B cell (primary cell): Measurements from ENCODE around the gene SLC9C1. TPM values are rescaled to one million over a fixed set of nuclear protein-coding genes. Genes with fewer than 3 reads are reported as not detected.

Source experiments
- ATAC-seq: fragments of 200-7000 bp; cut with Tn5 transposase; one replicate; pipeline ENCODE4 v1.10.0; 2021; ENCODE audit warnings: low read depth, mild to moderate bottlenecking, moderate number of reproducible peaks, moderate library complexity
- CTCF ChIA-PET: fragments of 350-600 bp; sonication (Branson Sonifier 250); formaldehyde crosslinking; loops from one replicate; lab custom pipeline; 2021; ENCODE audit warnings: antibody characterized with exemption, inconsistent platforms; lab: Charles Lee
- POLR2A ChIA-PET: fragments of 350-600 bp; sonication (Branson Sonifier 250); formaldehyde crosslinking; loops from one replicate; lab custom pipeline; 2021; ENCODE audit warnings: antibody characterized with exemption; lab: Charles Lee
- DNase-seq: peaks from one replicate; pipeline ENCODE4 v3.0.0; 2013
- H2AFZ ChIP-seq: 2 replicates; pipeline ENCODE4 v1.6.1; 2012; ENCODE audit warnings: mild to moderate bottlenecking, low read depth, low read length; ENCODE audit not compliant: insufficient read depth, poor library complexity, severe bottlenecking
- H3K27ac ChIP-seq, 2 donors: 1 replicate in 1 of 2; 2 replicates in 1 of 2; pipeline ENCODE4 v1.5.1; 2012 to 2013; ENCODE audit warnings: low read length in 2 of 2, mild to moderate bottlenecking in 2 of 2, moderate library complexity in 1 of 2
- H3K27me3 ChIP-seq, 4 experiments: fragments of 200-600 bp in 1 of 4; sonication (generic) in 1 of 4; replicated peaks in 1 of 4; 1 replicate in 2 of 4; 2 replicates in 2 of 4; pipeline versions ENCODE4 v1.6.1 to v1.7.0; 2013 to 2016; ENCODE audit warnings: low read length in 3 of 4, mild to moderate bottlenecking in 2 of 4, mixed read lengths in 1 of 4, moderate library complexity in 1 of 4; ENCODE audit not compliant: insufficient read depth in 4 of 4, control insufficient read depth in 3 of 4; ENCODE audit errors: control extremely low read depth in 1 of 4
- H3K36me3 ChIP-seq, 2 experiments: replicated peaks in 1 of 2; 1 replicate in 1 of 2; 2 replicates in 1 of 2; pipeline versions ENCODE4 v1.6.1 to v1.7.1; 2013; ENCODE audit warnings: low read length in 1 of 2; ENCODE audit not compliant: insufficient read depth in 2 of 2, control insufficient read depth in 1 of 2; ENCODE audit errors: control extremely low read depth in 1 of 2, extremely low read depth in 1 of 2
- H3K4me1 ChIP-seq, 2 donors: fragments of 200-600 bp in 1 of 2; sonication (generic) in 1 of 2; 1 replicate in 1 of 2; 2 replicates in 1 of 2; pipeline versions ENCODE4 v1.5.1 to v1.6.1; 2013 to 2017; ENCODE audit warnings: low read length in 2 of 2; ENCODE audit not compliant: control insufficient read depth in 2 of 2, insufficient read depth in 2 of 2
- H3K4me2 ChIP-seq: replicated peaks from 2 replicates; pipeline ENCODE3; 2012; ENCODE audit warnings: mild to moderate bottlenecking, low read depth, low read length; ENCODE audit not compliant: poor library complexity, severe bottlenecking
- H3K4me3 ChIP-seq, 5 experiments: fragments of 200-600 bp in 1 of 5; sonication (generic) in 1 of 5; 1 replicate in 3 of 5; 2 replicates in 2 of 5; pipeline versions ENCODE4 v1.5.1 to v1.7.0; 2011 to 2016; ENCODE audit warnings: low read length in 4 of 5, mild to moderate bottlenecking in 4 of 5, low read depth in 2 of 5, control low read depth in 1 of 5, moderate library complexity in 1 of 5; ENCODE audit not compliant: insufficient read depth in 1 of 5; ENCODE audit errors: control extremely low read depth in 1 of 5, extremely low read depth in 1 of 5
- H3K79me2 ChIP-seq: fragments of 200-600 bp; sonication (generic); one replicate; pipeline ENCODE4 v1.6.0; 2016; ENCODE audit warnings: low read length; ENCODE audit not compliant: control insufficient read depth, insufficient read depth
- H3K9ac ChIP-seq: fragments of 200-600 bp; sonication (generic); 2 replicates; pipeline ENCODE4 v1.6.1; 2017; ENCODE audit warnings: mild to moderate bottlenecking, low read length, moderate library complexity
- H3K9me3 ChIP-seq, 3 donors: one replicate each; pipeline versions ENCODE4 v1.6.1 to v1.7.1; 2013; ENCODE audit warnings: low read length in 2 of 3; ENCODE audit not compliant: control insufficient read depth in 2 of 3, insufficient read depth in 1 of 3; ENCODE audit errors: control extremely low read depth in 1 of 3
- H4K20me1 ChIP-seq: 2 replicates; pipeline ENCODE4 v1.6.0; 2012; ENCODE audit warnings: mild to moderate bottlenecking, low read length; ENCODE audit not compliant: insufficient read depth, control insufficient read depth, poor library complexity, severe bottlenecking
- H3K27ac Mint-ChIP-seq: one replicate; pipeline ENCODE4 v1.8.0; 2021; ENCODE audit warnings: mixed read lengths
- H3K27me3 Mint-ChIP-seq: one replicate; pipeline ENCODE4 v1.8.0; 2021; ENCODE audit warnings: mixed read lengths
- H3K4me1 Mint-ChIP-seq: one replicate; pipeline ENCODE4 v1.8.0; 2021; ENCODE audit warnings: mixed read lengths
- H3K4me3 Mint-ChIP-seq: one replicate; pipeline ENCODE4 v1.8.0; 2021; ENCODE audit warnings: mixed read lengths
- H3K9me3 Mint-ChIP-seq: one replicate; pipeline ENCODE4 v1.8.0; 2022; ENCODE audit warnings: mixed read lengths; ENCODE audit not compliant: insufficient read depth
- CTCF ChIP-seq: fragments of 200-600 bp; IDR thresholded peaks from one replicate; pipeline ENCODE4 v1.8.0; 2022; ENCODE audit warnings: antibody characterized with exemption, mild to moderate bottlenecking
- EZH2 ChIP-seq: IDR thresholded peaks from 2 replicates; pipeline ENCODE4 v1.6.1; 2012; ENCODE audit warnings: borderline replicate concordance, low read depth, mild to moderate bottlenecking, moderate library complexity, low read length; ENCODE audit not compliant: insufficient read depth, poor library complexity, severe bottlenecking
- WGBS: methylation state at CpG from one replicate; pipeline ENCODE4 v1.1.5; 2013; ENCODE audit warnings: missing lambda C conversion rate; ENCODE audit not compliant: insufficient coverage; 5-methylcytosine and 5-hydroxymethylcytosine counted together
- intact Hi-C: fragments of 100-400 bp; cut with micrococcal nuclease; formaldehyde crosslinking; loops from one replicate; pipeline ENCODE4 v1.10.0; 2022
- polyA plus RNA-seq: library from polyadenylated mRNA; depleted of rRNA; stranded (reverse); fragments of >200 nt; gene quantifications from 2 replicates; pipeline ENCODE4 v1.2.3, GENCODE V29; 2012
- total RNA-seq, 2 donors: library from RNA; stranded (reverse); fragments of 120-200 nt in 1 of 2; gene quantifications; 1 replicate in 1 of 2; 2 replicates in 1 of 2; pipeline versions ENCODE4 v1.2.3 to v1.2.4, GENCODE V29; 2013 to 2022

The SLC9C1 gene
- total and polyA plus RNA-seq, 2 donors (not counting 1 experiment from before 2014, with no cell fraction given): 0.07 to 0.49 TPM

GRCh38 chr3:112302881-112303763, 9.1 kb upstream of the SLC9C1 start:
- Histone ChIP-seq H3K36me3 (no peaks in the 10 kb centered on the region), H3K4me2 (peak overlapping the region; percentile 79), H3K79me2 (no peaks in the 10 kb centered on the region), H4K20me1 (no peaks in the 10 kb centered on the region), H3K4me3 (peak overlapping the region; percentile 44 to 83 (median 68)), H2AFZ (peak overlapping the region; percentile 89), H3K27me3 (no peaks in the 10 kb centered on the region), H3K27ac (peak overlapping the region; percentile 60 to 71), H3K9ac (peak overlapping the region; percentile 64), H3K9me3 (peaks cover 0 to 5% (median 1%) of the 10 kb centered on the region in 3 donors), H3K4me1 (peaks cover 29% of the 10 kb centered on the region in 2 donors)
- Mint-ChIP-seq H3K27me3 (no peaks in the 10 kb centered on the region), H3K27ac (no peak overlapping the region), H3K9me3 (no peaks in the 10 kb centered on the region), H3K4me3 (no peak overlapping the region), H3K4me1 (peaks cover 8% of the 10 kb centered on the region)
- POLR2A ChIA-PET: interaction anchor here (1.0 to 2.2 kb wide), 3 partner anchors 174 to 259 kb away, joined by 3 to 8 read pairs (median 4); partner anchors contain the start of genes ATG3 and SLC35A5
- intact Hi-C loops: loop anchor here (10.0 kb wide), 1 partner anchor 432 kb away; no protein-coding TSS in a partner anchor
- CTCF ChIA-PET: interaction anchor here (0.9 to 3.4 kb wide), 13 partner anchors 9 to 314 kb away, joined by 3 to 40 read pairs (median 4); partner anchors contain the start of genes BTLA, CD200 and SLC9C1
- WGBS: 73% methylated on average over 10 of the region's 12 CpGs
- ATAC-seq: peak; percentile 21
- no peak for DNase-seq
- TF ChIP-seq EZH2 (no peak), CTCF (no peak)
